ENCODE data around the gene IFNA4.

Gene IFNA4

DNA sequence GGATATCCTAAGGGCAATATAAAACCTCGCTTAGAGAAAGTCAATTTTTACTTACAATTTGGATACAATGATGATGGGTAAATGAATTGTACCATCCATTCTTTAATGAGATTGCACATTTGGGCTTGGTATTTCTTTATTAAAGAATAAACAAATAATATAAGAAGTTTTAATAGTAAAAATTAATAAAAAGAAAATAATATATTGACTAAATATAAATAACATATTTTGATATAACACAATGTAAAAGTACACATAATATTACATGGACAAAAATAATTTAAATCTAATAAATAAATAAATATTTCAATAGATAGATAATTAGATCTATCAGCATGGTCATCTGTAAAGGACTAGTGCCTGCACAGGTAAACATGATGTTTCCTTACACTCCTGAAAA lies 21.9 kb downstream of the IFNA4 start:
- Histone ChIP-seq H3K27ac (ENCODE audit: low read depth in 2 of 2, low read length in 2 of 2) (no peak overlapping the region), H3K27me3 (ENCODE audit: control insufficient read depth in 2 of 2, insufficient read depth in 2 of 2, low read length in 2 of 2) (no peaks in the 10 kb centered on the region), H3K4me1 (ENCODE audit: control insufficient read depth in 2 of 2, insufficient read depth in 2 of 2, low read length in 2 of 2) (no peaks in the 10 kb centered on the region)

GRCh38 chr9:21160178-21160577 lies 27.2 kb downstream of the IFNA4 start:
- H3K27me3 ChIP-seq (ENCODE audit: control insufficient read depth in 2 of 2, insufficient read depth in 2 of 2, low read length in 2 of 2) = no peaks in the 10 kb centered on the region
- no peaks in the 10 kb centered on the region for H3K9me3 ChIP-seq (ENCODE audit: control insufficient read depth in 2 of 2, low read length in 2 of 2)
- no peaks in the 10 kb centered on the region for H3K4me1 ChIP-seq (ENCODE audit: control insufficient read depth in 2 of 2, insufficient read depth in 2 of 2, low read length in 2 of 2)
- no peak overlapping the region for H3K4me3 ChIP-seq (ENCODE audit: low read length in 2 of 2)
- H3K9ac ChIP-seq (ENCODE audit: low read depth in 1 of 2, low read length in 2 of 2) = no peak overlapping the region
- no peaks in the 10 kb centered on the region for H3K36me3 ChIP-seq (ENCODE audit: control insufficient read depth in 2 of 2, insufficient read depth in 2 of 2, low read length in 2 of 2)
- H3K27ac ChIP-seq (ENCODE audit: low read depth in 2 of 2, low read length in 2 of 2) = no peak overlapping the region

More for the DNA sequence above, 21.9 kb downstream of the IFNA4 start:
- H3K9me3 ChIP-seq (ENCODE audit: control insufficient read depth in 2 of 2, low read length in 2 of 2) = no peaks in the 10 kb centered on the region
- no peaks in the 10 kb centered on the region for H3K36me3 ChIP-seq (ENCODE audit: control insufficient read depth in 2 of 2, insufficient read depth in 2 of 2, low read length in 2 of 2)
- no peak overlapping the region for H3K4me3 ChIP-seq (ENCODE audit: low read length in 2 of 2)
- no peak overlapping the region for H3K9ac ChIP-seq (ENCODE audit: low read depth in 1 of 2, low read length in 2 of 2)

DNA sequence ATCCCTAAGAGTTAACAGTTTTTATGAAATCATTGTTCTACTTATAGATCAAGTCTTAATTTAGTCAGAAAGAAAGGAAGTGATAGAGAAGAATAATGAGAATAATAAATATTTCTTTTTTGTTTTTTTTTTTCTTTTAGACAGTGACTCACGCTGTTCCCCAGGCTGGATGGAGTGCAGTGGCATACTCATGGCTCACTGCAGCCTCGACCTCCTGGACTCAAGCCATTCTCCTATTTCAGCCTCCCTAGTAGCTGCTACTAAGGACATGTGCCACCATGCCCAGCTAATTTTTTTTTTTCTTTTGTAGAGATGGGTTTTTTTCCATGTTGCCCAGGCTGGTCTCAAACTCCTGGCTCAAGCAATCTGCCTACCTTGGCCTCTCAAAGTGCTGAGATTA lies 31.9 kb downstream of the IFNA4 start:
- Histone ChIP-seq H3K9ac (ENCODE audit: low read depth in 1 of 2, low read length in 2 of 2) (no peak overlapping the region), H3K4me1 (ENCODE audit: control insufficient read depth in 2 of 2, insufficient read depth in 2 of 2, low read length in 2 of 2) (no peaks in the 10 kb centered on the region), H3K27me3 (ENCODE audit: control insufficient read depth in 2 of 2, insufficient read depth in 2 of 2, low read length in 2 of 2) (no peaks in the 10 kb centered on the region), H3K9me3 (ENCODE audit: control insufficient read depth in 2 of 2, low read length in 2 of 2) (no peaks in the 10 kb centered on the region), H3K4me3 (ENCODE audit: low read length in 2 of 2) (no peak overlapping the region), H3K36me3 (ENCODE audit: control insufficient read depth in 2 of 2, insufficient read depth in 2 of 2, low read length in 2 of 2) (no peaks in the 10 kb centered on the region), H3K27ac (ENCODE audit: low read depth in 2 of 2, low read length in 2 of 2) (no peak overlapping the region)

DNA sequence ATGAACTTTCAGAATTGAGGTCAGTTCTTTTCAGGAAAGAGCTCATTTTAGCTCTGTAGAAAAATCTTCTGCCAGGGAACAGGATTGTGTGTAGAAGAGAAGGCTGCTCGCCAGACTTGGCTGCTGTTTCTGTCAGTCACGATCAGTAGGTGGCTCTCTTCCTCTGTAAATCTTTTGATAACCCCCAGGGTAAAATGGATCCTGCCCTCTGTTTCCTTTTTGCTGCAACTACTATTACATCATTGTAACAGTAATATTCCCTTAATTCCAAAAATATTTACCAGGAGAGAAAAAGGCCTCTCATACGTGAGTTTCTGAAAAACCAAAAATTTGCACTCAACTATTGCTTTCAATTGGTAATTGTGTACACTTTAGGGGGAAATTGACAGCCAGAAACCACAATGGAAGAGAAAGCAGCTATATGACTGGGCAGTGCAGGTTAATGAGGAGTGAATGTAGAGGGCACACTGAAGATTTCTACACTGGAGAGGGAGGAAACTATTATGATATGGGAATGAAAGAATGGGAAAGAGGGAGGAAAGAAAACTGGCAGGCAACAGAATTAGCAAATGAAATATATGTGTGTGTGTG lies 33.3 kb downstream of the IFNA4 start:
- Histone ChIP-seq H3K27me3 (ENCODE audit: control insufficient read depth in 2 of 2, insufficient read depth in 2 of 2, low read length in 2 of 2) (no peaks in the 10 kb centered on the region), H3K9me3 (ENCODE audit: control insufficient read depth in 2 of 2, low read length in 2 of 2) (no peaks in the 10 kb centered on the region), H3K4me3 (ENCODE audit: low read length in 2 of 2) (no peak overlapping the region), H3K9ac (ENCODE audit: low read depth in 1 of 2, low read length in 2 of 2) (no peak overlapping the region), H3K27ac (ENCODE audit: low read depth in 2 of 2, low read length in 2 of 2) (no peak overlapping the region), H3K4me1 (ENCODE audit: control insufficient read depth in 2 of 2, insufficient read depth in 2 of 2, low read length in 2 of 2) (no peaks in the 10 kb centered on the region), H3K36me3 (ENCODE audit: control insufficient read depth in 2 of 2, insufficient read depth in 2 of 2, low read length in 2 of 2) (no peaks in the 10 kb centered on the region)

DNA sequence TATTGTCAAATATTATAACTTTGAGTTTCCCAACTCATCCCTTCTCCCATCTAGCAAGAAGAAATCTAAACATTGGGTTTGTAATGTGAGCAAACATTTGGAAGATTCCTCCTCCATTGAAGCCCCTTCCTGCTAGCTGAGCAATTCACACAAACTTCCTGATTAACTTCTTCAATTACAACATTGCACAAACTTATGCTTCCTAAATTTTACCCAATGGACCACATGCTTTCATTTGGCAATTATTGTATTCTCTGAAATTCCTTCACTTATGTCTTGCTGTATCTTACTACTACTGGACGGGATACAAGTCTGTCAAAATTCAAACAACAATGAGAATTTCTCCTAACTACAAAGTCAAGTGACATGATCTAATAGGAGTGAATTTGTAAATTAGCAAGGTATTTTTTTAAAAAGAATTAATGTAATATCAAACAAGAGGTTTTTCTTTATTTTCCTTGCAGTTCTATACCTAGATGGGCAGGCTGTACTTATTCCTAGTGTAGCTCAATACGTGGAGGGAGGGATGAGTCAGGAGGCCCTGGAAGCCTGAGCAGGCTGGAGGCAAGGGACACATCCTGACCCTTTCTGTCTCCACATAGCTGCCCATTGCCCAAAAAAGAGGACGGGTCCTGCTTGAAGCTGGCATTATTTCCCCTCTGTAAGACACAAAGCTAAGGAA lies 33.9 kb downstream of the IFNA4 start:
- no peaks in the 10 kb centered on the region for H3K27me3 ChIP-seq (ENCODE audit: control insufficient read depth in 2 of 2, insufficient read depth in 2 of 2, low read length in 2 of 2)
- H3K4me3 ChIP-seq (ENCODE audit: low read length in 2 of 2) = no peak overlapping the region
- H3K9ac ChIP-seq (ENCODE audit: low read depth in 1 of 2, low read length in 2 of 2) = no peak overlapping the region
- no peak overlapping the region for H3K27ac ChIP-seq (ENCODE audit: low read depth in 2 of 2, low read length in 2 of 2)
- H3K4me1 ChIP-seq (ENCODE audit: control insufficient read depth in 2 of 2, insufficient read depth in 2 of 2, low read length in 2 of 2) = no peaks in the 10 kb centered on the region
- H3K9me3 ChIP-seq (ENCODE audit: control insufficient read depth in 2 of 2, low read length in 2 of 2) = no peaks in the 10 kb centered on the region
- H3K36me3 ChIP-seq (ENCODE audit: control insufficient read depth in 2 of 2, insufficient read depth in 2 of 2, low read length in 2 of 2) = no peaks in the 10 kb centered on the region

GRCh38 chr9:21144603-21145002 lies 42.8 kb downstream of the IFNA4 start:
- no peaks in the 10 kb centered on the region for H3K36me3 ChIP-seq (ENCODE audit: control insufficient read depth in 2 of 2, insufficient read depth in 2 of 2, low read length in 2 of 2)
- H3K4me1 ChIP-seq (ENCODE audit: control insufficient read depth in 2 of 2, insufficient read depth in 2 of 2, low read length in 2 of 2) = peaks cover 0 to 2% of the 10 kb centered on the region in 2 donors
- H3K27me3 ChIP-seq (ENCODE audit: control insufficient read depth in 2 of 2, insufficient read depth in 2 of 2, low read length in 2 of 2) = no peaks in the 10 kb centered on the region
- no peak overlapping the region for H3K4me3 ChIP-seq (ENCODE audit: low read length in 2 of 2)
- no peak overlapping the region for H3K27ac ChIP-seq (ENCODE audit: low read depth in 2 of 2, low read length in 2 of 2)
- no peak overlapping the region for H3K9ac ChIP-seq (ENCODE audit: low read depth in 1 of 2, low read length in 2 of 2)
- no peaks in the 10 kb centered on the region for H3K9me3 ChIP-seq (ENCODE audit: control insufficient read depth in 2 of 2, low read length in 2 of 2)

DNA sequence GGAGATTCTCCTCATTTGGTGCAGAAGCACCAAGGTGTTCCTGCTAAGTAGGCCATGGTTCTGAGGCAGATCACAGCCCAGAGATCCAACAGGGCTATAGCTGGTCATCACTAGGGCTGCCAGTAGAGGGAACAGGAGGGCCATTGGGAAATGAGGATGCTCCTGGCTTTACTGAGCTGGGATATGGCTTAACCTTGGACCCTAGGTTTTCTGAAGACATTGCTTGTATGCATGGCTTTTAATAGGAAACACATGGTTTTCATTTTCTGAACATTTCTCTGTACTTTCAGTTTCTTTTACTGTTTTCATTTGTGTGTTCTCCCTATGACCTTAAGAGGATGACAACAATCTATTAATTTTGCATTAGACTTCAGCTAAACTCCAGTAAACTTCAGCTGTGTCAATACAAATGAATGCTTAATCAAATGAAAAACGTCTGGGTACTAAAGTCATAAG lies 45.9 kb downstream of the IFNA4 start, which contains the start of gene IFNW1:
Gene IFNW1, minus strand, starts transcription at position 406 of the 456 bp plus-strand sequence. Its CDS starts 262 bp downstream, at position 144.
- no peak within 1 kb of the TSS for H3K27ac ChIP-seq (ENCODE audit: low read depth in 2 of 2, low read length in 2 of 2)

DNA sequence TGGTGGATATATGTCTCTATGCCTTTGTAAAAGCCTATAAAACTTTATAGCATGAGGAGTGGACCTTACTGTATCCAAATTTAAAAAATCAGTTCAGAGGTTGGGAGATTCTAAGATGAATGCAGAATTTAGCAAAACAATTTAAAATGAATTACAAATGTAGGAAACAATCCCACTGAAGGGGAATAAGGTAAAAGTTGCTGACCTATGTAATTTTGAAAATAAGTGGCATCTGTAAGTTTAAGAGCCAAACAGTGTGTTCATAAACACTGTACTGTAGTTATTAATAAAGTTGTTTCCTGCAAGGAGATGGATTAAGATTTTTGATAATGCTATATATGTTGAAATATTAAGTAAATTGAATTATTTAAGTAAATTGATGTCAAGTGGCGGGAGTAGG lies 50.4 kb downstream of the IFNA4 start:
- Histone ChIP-seq H3K4me1 (ENCODE audit: control insufficient read depth in 2 of 2, insufficient read depth in 2 of 2, low read length in 2 of 2) (peaks cover 0 to 2% of the 10 kb centered on the region in 2 donors), H3K27ac (ENCODE audit: low read depth in 2 of 2, low read length in 2 of 2) (no peak overlapping the region), H3K27me3 (ENCODE audit: control insufficient read depth in 2 of 2, insufficient read depth in 2 of 2, low read length in 2 of 2) (no peaks in the 10 kb centered on the region), H3K9ac (ENCODE audit: low read depth in 1 of 2, low read length in 2 of 2) (no peak overlapping the region), H3K9me3 (ENCODE audit: control insufficient read depth in 2 of 2, low read length in 2 of 2) (no peaks in the 10 kb centered on the region), H3K4me3 (ENCODE audit: low read length in 2 of 2) (no peak overlapping the region), H3K36me3 (ENCODE audit: control insufficient read depth in 2 of 2, insufficient read depth in 2 of 2, low read length in 2 of 2) (no peaks in the 10 kb centered on the region)

More for the DNA sequence above, 45.9 kb downstream of the IFNA4 start, which contains the start of gene IFNW1:
- Histone ChIP-seq H3K9ac (ENCODE audit: low read depth in 1 of 2, low read length in 2 of 2) (no peak within 1 kb of the TSS), H3K36me3 (ENCODE audit: control insufficient read depth in 2 of 2, insufficient read depth in 2 of 2, low read length in 2 of 2) (no peaks in the 10 kb centered on the region), H3K4me1 (ENCODE audit: control insufficient read depth in 2 of 2, insufficient read depth in 2 of 2, low read length in 2 of 2) (peaks cover 0 to 2% of the 10 kb centered on the region in 2 donors), H3K27me3 (ENCODE audit: control insufficient read depth in 2 of 2, insufficient read depth in 2 of 2, low read length in 2 of 2) (no peaks in the 10 kb centered on the region), H3K9me3 (ENCODE audit: control insufficient read depth in 2 of 2, low read length in 2 of 2) (no peaks in the 10 kb centered on the region), H3K4me3 (ENCODE audit: low read length in 2 of 2) (no peak within 1 kb of the TSS)
